Neural cell (in vitro differentiated cells): ENCODE results near the gene PHACTR3.

Experiments used
- EP300 ChIP-seq: fragments of 450-650 bp; conservative IDR thresholded peaks from 2 replicates; pipeline ENCODE4 v1.6.1; 2014; ENCODE audit warnings: antibody characterized with exemption, mild to moderate bottlenecking, moderate library complexity; ENCODE audit not compliant: poor library complexity, severe bottlenecking
- EZH2 ChIP-seq: fragments of 200-600, 300-800 bp; shearing (Covaris generic), sonication (generic); IDR thresholded peaks from 2 replicates; pipeline ENCODE4 v1.6.1; 2014; ENCODE audit warnings: antibody characterized with exemption, low read length, borderline replicate concordance, mild to moderate bottlenecking; ENCODE audit not compliant: insufficient read depth, poor library complexity, severe bottlenecking
- MXI1 ChIP-seq: fragments of 450-650 bp; conservative IDR thresholded peaks from 2 replicates; pipeline ENCODE4 v1.6.1; 2014; ENCODE audit warnings: antibody characterized with exemption, mild to moderate bottlenecking; ENCODE audit not compliant: poor library complexity, severe bottlenecking
- POLR2AphosphoS5 ChIP-seq: IDR thresholded peaks from 2 replicates; pipeline ENCODE4 v1.6.1; 2012
- TAF1 ChIP-seq: IDR thresholded peaks from 2 replicates; pipeline ENCODE4 v1.6.1; 2012; ENCODE audit warnings: low read depth
- TF ChIP-seq, protein P1 (sequence below): fragments of 450-650 bp; IDR thresholded peaks from 2 replicates; pipeline ENCODE4 v1.5.1; 2014; ENCODE audit warnings: antibody characterized with exemption, mild to moderate bottlenecking, moderate library complexity; ENCODE audit not compliant: poor library complexity, severe bottlenecking
- TF ChIP-seq, protein P2 (sequence below): IDR thresholded peaks from 2 replicates; pipeline ENCODE4 v1.6.1; 2012; ENCODE audit warnings: borderline replicate concordance

DNA sequence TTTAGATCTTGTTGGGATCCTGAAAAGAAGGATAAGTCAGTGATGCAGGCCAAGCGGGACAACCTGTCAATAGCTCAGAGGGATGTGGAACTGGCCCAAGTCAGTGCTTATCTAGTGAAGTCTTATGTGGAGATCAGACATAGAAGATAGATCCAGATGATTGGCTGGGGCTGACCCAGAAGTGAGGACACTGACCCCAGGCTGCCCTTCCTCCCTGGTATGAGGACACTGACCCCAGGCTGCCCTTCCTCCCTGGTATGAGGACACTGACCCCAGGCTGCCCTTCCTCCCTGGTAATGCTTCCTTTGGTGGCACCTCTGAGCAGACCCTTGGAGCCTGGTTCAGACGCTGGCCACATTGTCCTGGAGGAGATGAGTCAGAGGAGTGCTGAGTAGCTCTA lies 159.7 kb downstream of the PHACTR3 start:
- TF ChIP-seq, protein P1, sequence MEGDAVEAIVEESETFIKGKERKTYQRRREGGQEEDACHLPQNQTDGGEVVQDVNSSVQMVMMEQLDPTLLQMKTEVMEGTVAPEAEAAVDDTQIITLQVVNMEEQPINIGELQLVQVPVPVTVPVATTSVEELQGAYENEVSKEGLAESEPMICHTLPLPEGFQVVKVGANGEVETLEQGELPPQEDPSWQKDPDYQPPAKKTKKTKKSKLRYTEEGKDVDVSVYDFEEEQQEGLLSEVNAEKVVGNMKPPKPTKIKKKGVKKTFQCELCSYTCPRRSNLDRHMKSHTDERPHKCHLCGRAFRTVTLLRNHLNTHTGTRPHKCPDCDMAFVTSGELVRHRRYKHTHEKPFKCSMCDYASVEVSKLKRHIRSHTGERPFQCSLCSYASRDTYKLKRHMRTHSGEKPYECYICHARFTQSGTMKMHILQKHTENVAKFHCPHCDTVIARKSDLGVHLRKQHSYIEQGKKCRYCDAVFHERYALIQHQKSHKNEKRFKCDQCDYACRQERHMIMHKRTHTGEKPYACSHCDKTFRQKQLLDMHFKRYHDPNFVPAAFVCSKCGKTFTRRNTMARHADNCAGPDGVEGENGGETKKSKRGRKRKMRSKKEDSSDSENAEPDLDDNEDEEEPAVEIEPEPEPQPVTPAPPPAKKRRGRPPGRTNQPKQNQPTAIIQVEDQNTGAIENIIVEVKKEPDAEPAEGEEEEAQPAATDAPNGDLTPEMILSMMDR = no peak
- TF ChIP-seq TAF1 = no peak
- no peak for TF ChIP-seq EZH2
- no peak for TF ChIP-seq EP300
- TF ChIP-seq POLR2AphosphoS5 = no peak
- no peak for TF ChIP-seq MXI1
- TF ChIP-seq, protein P2, sequence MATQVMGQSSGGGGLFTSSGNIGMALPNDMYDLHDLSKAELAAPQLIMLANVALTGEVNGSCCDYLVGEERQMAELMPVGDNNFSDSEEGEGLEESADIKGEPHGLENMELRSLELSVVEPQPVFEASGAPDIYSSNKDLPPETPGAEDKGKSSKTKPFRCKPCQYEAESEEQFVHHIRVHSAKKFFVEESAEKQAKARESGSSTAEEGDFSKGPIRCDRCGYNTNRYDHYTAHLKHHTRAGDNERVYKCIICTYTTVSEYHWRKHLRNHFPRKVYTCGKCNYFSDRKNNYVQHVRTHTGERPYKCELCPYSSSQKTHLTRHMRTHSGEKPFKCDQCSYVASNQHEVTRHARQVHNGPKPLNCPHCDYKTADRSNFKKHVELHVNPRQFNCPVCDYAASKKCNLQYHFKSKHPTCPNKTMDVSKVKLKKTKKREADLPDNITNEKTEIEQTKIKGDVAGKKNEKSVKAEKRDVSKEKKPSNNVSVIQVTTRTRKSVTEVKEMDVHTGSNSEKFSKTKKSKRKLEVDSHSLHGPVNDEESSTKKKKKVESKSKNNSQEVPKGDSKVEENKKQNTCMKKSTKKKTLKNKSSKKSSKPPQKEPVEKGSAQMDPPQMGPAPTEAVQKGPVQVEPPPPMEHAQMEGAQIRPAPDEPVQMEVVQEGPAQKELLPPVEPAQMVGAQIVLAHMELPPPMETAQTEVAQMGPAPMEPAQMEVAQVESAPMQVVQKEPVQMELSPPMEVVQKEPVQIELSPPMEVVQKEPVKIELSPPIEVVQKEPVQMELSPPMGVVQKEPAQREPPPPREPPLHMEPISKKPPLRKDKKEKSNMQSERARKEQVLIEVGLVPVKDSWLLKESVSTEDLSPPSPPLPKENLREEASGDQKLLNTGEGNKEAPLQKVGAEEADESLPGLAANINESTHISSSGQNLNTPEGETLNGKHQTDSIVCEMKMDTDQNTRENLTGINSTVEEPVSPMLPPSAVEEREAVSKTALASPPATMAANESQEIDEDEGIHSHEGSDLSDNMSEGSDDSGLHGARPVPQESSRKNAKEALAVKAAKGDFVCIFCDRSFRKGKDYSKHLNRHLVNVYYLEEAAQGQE = no peak
